DMS153 treated with DMSO at 0.1 percent for 48 hours (cell line): ENCODE measurements around the gene HAPLN1.
A peak's percentile ranks its signal among the peaks of the same experiment; 100 is the strongest.

Experiments used
- DNase-seq: peaks from one replicate; lab custom pipeline; 2025; ENCODE audit not compliant: unreplicated experiment; lab: John Stamatoyannopoulos, UW

HAPLN1 gene

GRCh38 chr5:83645936-83646335 is 74.7 kb downstream of the HAPLN1 start:
- no peak for DNase-seq

- DNase-seq: no peak
Observed at GRCh38 chr5:83644301-83644700, 76.4 kb downstream of the HAPLN1 start.

GRCh38 chr5:83641946-83642345 is 78.7 kb downstream of the HAPLN1 start:
- DNase-seq: no peak

DNA sequence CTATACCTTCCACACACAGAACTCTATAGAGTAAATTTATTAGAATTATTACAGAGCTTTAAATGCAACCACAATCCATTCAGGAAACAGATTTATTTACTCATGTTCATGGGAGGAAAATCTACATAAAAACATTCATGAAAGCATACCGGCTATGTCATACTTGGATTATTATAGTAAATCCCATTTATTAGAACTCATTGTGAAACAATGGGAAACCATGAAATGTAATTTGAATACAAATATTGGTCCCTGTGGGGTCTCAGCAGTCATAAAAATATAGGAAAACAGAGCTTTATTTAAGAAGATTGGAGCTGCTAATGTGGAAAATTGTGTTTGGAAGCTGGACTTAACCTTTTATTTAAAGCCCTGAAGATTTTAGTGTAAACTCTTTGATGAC is 80.7 kb downstream of the HAPLN1 start:
- no peak for DNase-seq

DNA sequence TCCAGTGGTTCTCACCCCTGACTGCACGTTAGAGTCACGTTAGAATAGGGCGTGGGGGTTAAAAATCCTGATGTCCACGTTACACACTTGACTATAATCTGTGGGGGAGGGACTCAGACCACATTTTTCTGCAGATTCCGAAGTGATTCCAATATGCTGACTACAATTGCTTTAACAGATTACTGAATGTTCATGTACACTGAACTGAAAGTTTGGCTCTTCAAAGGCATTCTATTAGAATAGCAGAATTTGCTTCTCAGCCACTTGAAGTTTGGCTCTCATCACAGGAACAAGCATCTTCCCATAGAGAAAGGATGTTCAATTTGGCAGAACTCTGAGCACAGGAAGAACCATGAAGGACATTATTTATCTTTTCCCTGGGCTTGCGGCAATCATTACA is 84.5 kb downstream of the HAPLN1 start:
- DNase-seq: no peak

- no peak for DNase-seq
Observed at GRCh38 chr5:83633285-83633684, 87.4 kb downstream of the HAPLN1 start.

GRCh38 chr5:83632874-83633273 is 87.8 kb downstream of the HAPLN1 start:
- no peak for DNase-seq

GRCh38 chr5:83628360-83628759 is 92.3 kb downstream of the HAPLN1 start:
- no peak for DNase-seq

GRCh38 chr5:83614841-83615240 is 105.8 kb downstream of the HAPLN1 start:
- DNase-seq: no peak

- peak; percentile 14 for DNase-seq
Observed at GRCh38 chr5:83608122-83608521, 112.5 kb downstream of the HAPLN1 start.

DNA sequence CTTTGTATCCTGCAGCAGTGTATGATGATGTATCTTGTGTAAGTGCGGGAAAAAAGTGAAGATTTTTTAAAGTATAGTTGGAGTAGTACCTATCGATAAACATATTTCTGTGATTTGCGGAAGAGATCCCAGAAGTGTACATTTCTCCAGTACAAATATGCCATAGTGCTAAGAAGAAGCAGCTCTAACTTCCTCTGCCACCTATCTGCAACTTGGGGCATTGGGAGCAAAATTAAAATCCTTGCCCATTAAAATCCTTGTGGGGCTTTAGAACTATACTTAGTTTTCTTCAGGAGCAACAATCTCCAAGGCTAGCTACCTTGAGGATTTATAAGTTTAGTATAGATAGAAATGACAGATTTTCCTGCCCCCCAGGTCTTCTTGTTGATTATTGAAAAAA is 125.4 kb downstream of the HAPLN1 start:
- no peak for DNase-seq

DNA sequence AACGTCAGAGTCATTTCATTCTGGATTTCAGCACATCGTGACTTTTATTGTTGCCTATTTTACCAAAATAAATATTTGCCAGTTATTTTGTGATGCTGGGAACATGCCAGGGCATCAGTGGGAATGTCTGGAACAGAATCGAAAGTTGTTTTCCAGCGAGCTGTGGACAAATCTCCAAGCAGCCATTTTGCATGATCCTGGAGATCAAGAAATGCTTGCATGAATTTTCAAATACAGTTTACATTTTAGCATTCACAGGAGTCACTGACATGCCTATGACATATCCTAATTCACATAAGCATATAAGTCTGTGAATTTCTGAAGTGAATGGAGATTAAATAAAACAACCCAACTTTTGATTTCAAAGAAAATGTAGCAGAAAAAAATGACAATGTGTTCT is 129.7 kb downstream of the HAPLN1 start:
- no peak for DNase-seq

GRCh38 chr5:83589786-83590185 is 130.9 kb downstream of the HAPLN1 start:
- DNase-seq: peak; percentile 45
